NCI-H748 treated with DMSO at 0.1 percent for 48 hours (cell line): ENCODE measurements around the gene DTNA.
A peak's percentile ranks its signal among the peaks of the same experiment; 100 is the strongest.
"Not testable (repeated sequence)": the region's sequence is repeated elsewhere in the genome, so short reads cannot be mapped to it uniquely, and the experiment has no call there.

Experiments
- DNase-seq: peaks from one replicate; lab custom pipeline; 2025; lab: John Stamatoyannopoulos, UW

The DTNA gene

DNA sequence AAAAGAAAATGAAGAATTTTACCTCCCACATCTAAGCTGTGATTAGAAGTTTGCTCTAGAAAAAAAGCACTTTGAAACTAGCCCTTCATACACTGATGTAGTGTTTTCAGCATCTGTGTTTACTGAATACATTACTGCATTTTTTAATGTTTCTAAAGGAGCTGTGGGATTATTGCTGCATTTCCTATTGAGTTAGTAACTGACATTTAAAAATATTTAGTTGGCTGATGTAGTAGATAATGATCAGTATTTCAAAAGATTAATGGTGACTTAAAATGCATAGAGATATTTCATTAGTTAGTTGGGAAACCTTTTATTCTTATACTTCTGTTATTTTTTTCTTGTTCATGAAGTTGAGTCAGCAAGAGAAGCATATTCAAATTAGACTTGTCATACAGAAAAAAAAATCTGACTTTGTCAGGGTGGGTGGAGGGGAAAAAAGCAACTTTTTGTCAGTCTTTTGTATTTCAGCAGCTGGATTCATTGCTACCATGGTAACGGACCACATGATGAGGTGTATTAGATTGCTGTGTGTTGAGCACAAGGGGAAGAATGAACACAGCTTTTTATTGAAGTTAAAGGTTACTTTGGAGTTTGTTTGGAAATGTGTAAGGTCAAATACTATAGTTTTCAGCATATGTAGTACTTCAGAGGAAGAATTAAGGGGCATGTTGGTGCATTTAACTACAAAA is at the start of gene DTNA:
TSS of gene DTNA (plus strand) at position 549 of the 692 bp plus-strand sequence. CDS start 45,679 bp downstream, outside the sequence.
- DNase-seq, result peak; percentile 88

DNA sequence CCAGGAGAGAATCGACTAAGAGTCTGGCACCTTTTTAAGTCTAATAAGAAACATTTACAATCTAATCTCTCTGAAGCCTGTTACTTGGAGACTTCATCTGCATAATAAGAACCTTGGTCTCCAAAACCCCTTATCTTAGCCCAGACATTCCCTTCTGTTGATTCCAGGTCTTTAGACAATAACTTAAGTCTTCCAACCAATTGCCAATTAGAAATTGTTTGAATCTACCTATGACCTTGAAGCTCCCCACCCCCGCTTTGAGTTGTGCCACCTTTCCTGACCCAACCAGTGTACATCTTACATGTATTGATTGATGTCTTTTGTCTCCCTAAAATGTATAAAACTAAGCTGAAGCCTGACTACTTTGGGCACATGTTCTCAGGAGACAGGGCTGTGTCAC is 49.5 kb upstream of the DTNA start:
- no peak for DNase-seq

DNA sequence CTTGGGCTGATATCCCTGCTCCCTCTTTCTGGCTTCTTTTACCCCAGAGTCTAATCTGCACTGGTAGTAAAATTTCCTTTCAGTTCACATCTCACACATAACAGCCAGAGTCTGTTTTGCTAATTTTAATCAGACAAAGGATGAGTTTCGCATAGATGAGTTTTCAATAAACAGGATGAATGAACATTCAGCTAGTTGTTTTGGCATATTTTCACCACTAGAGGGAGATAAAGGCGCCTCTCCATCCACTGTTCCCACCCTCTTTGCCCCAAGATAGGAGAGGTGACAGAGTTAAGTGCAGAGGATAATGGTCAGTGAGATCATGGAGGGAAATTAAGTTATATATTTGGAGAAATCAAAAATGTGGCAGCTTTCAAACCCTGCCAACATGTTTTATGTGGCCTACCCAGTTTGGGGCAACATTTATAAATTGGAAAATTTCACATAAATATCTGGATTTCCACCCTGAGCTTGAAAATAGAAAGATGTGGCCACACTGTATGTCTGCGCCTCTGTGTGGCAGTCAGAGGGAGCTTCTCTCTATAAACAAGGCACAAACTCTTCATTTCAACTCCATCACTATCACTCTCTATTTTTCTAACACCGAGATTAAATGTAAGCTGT is 48.5 kb upstream of the DTNA start:
- peak; percentile 62 for DNase-seq

DNA sequence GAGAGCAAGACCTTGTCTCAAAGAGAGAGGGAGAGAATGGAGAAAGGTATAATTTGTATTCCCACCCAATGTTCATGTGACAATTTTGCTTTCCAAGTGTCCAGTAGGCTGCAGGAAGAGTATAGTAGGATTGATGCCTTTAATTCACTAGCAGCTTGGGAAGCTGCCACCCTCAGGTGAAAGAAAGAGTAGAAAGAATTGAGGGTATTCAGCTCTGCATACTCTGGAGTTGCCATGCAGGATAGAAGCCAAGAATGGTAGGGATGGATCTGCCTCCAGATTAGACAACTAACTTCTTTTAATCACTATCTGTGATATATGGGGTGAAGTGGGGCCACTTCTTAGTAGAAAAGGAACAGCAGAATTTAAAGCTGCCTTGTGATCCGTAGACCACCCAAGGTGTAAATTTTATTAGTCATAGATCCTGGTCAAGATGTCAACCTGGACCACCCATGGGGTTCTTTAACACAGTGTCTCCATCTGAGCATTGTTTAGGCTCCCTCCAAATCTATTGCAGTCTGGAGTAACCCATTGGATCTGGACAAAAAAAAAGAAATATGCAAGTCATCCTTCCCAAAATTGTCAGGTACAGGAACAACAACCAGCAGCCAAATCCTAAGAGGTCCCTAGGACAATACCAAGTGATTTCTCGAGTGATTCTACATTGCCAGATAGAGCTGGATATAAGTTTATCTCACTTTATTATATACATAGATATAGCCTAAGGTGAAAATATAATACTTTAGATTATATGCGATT is 33.1 kb upstream of the DTNA start:
- no peak for DNase-seq

DNA sequence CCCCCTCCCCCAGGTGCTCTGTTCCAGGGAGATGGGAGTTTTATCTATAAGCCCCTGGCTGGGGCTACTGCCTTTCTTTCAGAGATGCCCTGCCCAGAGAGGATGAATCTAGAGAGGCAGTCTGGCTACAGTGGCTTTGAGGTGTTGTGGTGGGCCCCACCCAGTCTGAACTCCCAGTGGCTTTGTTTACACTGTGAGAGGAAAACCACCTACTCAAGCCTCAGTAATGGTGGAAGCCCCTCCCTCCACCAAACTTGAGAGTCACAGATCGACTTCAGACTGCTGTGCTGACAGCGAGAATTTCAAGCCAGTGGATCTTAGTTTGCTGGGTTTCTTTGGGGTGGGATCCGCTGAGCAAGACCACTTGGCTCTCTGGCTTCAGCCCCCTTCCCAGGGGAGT is 20.3 kb upstream of the DTNA start:
- not testable (repeated sequence) for DNase-seq

DNA sequence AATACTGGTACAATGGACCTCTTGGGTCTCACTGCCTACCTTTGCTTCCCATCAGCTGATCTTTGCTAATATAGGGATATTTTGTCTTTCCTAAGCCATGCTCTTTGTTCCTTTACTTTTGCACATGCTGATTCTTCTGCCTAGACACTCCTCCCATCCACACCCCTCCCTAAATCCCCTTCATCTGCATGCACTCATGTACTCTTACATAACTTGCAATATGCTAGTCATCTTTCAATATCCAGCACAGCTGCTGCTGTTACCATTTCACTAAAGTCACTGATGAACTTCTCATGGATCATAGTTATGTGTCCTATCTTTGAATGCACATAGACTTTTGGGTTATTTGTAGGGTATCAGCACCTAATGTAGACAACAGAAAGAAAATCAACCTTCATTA is 18.5 kb upstream of the DTNA start:
- no peak for DNase-seq

DNA sequence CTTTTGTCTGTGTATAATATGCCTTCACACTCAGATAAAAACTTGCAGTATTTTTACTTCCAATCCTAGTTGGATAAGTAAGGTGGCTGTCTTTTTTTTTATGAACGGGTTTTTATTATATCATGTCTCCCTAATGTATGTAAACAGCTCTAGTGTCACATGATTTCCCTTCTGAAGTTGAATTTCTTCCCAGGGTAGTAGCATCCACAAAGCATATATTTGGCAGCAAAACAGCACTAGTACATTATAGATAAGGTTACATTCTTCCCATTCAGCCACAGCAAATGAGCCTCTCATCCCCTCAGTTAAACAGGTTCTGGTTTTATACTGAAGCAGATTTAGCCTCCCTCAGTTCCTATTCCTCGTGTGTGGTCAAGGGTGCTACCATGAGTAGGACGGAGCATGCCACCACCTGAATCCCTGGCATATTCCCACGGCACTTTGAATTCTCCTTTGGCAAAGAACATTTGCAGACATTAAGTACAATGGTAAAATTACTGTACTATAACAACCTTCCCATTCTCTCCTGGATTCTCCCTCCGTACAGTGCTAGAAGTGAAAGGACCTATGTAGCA is 15.4 kb upstream of the DTNA start:
- DNase-seq, result peak; percentile 25

DNA sequence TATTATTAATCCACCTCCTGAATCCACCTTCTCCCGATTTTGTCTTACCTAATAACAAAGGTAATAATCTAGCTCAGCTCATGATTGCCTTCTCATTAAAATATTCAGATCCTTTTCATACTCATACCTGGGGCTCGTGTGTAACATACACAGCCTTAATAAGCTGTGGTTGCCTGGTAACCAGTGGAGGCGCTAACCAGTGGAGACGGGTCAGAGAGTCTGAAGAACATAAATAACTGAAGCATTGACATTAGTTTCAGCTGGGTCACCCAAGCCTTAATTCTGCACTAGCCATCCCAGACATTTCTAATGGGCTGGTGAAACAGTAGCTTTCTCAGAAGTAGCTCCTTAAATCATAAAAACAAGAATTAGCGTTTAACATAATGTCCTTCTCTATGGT is 14.8 kb upstream of the DTNA start:
- peak; percentile 57 for DNase-seq

DNA sequence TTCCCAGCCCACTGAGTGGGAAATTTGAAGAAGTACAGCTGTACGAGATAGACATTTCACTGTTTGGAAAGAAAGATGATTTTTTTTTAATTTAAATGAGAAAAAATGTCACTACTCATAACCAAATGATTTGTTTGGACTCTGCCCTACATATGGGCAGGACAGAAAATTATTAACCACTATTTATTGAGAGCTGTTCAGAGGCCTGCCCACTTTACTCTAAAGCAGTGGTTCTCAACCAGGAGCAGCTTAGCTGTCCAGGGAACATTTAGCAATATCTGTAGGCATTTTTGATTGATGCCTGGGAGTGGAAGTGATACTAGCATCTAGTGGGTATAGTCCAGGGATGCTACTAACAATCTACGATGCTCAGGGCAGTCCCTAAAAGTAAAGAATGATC is 13.4 kb upstream of the DTNA start:
- no peak for DNase-seq

DNA sequence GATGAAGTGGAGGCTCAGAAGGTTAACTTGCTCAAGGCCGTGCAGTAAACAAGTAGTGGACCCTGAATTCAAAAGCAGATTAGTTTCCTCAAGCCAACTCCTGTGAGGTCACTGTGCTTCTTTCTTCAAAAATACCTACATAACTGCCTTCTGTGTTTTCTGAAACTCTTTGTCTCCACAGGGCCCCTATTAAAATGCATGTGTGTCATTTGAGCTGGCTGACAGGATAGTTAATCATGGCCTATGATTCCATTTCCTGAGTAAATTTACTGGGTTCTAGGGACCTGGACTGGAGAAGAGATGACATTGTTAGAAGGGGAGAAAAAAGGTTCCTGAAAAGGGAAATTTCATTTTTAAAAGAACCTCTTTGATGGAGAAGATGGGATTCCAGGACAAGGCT is 12.9 kb upstream of the DTNA start:
- no peak for DNase-seq

DNA sequence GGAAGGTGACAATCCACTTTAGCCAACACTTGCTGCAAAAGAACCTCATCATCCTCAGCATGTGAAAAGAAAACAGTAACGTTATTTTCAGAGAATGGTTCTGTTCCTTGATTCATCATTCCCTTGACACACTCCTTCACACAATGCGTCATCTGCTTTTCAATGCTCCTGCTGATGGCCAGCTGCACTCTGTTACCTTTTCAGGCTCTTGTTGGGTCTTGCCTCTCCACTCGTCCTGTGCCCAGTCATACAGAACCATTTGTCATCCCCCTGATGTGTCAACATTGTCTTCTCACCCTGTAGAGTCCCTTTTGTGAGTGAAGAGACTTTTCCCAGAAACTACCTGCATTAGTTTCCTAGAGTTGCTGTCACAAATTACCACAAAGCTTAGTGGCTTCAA is 12.2 kb upstream of the DTNA start:
- DNase-seq, result no peak

DNA sequence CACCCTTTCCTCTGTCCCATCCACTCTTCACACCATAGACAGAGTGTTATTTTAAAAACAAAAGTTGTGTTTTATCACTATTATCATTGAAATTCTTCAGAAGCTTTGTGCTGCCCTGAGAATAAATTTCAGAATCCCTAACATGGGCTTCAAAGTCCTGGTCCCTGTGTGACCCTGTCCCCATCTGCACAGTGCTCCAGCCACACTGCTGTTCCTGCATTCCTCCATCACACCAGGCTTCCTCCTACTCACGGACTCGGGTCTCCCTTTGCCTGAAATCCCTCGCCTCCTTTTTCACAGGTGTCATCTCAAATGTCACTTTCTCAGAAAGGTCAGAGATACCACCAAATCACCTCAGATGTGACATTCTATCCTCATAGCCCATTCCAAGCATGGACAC is 8.2 kb upstream of the DTNA start:
- no peak for DNase-seq

DNA sequence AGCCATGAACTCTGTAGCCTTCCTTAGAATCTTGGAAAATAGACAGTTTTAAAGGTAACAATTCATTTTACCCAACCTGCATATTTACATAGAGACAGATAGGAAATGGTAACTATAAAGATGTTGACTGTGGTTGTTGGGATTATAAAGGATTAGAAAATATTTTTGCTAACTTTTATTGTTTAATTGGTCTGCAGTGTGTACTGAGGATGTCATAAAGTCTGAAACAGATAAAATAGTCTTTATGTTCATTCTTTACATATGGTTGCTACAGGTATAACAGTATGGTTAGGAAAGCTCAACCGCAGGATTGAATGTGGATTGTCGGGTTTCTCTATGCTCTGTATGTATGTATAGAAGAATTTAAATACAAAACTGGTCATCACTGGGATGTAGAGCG is 7.3 kb upstream of the DTNA start:
- no peak for DNase-seq

DNA sequence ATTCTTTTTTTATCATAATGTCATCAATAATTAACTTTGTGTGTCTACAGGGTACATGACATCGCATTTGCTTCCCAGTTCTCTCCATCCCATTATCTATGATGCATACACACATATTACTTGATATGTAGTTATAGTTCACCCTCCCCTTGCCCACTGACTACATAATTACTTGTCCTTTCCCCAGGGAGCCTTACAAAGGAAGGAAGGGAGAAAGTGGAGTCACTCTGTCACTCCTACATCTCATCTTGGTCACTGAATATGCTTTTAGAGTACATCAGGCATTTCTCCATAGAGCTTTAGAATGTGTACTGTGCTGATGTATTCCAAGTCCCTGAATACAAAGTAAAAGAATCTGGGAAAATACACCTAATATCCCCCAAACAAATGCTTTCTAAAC is 6.0 kb upstream of the DTNA start:
- no peak for DNase-seq

DNA sequence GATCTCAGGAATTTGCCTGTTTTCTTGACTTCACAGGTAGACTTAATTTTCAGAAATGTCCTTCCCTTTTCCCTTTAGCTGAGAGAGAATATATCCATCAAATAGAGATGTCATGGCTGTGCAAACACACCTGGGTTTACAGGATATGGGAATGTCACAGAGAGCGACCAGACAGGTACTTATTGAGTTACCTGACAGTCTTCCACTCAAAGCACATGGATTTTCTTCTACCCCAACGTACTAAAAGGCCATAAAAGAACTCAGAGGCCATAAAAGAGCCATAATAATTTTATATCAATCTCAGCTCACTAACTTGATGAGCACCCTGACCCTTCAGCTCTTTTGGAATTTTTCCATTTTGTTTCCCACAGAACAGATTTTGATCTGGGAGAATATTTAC is 5.3 kb upstream of the DTNA start:
- DNase-seq, result peak; percentile 14

DNA sequence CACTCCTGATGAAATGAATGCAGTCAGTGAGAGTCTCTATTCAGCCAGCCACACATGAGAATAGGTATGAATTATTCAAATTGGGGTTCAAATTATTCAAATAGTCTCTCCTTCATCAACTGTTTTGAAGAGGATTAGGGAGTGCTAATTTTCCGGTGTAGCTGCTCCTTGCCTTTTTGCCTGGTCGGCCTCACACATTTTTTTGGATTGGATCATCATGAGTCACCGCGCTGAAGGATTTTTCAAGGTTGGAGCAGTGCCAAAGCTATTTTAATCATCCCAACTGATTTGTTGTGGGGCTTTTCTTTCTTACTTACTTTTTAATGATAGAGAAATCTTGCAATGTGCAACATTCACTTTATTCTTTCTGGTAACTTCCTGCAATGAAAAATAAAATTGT is 2.4 kb upstream of the DTNA start:
- DNase-seq, result peak; percentile 90

DNA sequence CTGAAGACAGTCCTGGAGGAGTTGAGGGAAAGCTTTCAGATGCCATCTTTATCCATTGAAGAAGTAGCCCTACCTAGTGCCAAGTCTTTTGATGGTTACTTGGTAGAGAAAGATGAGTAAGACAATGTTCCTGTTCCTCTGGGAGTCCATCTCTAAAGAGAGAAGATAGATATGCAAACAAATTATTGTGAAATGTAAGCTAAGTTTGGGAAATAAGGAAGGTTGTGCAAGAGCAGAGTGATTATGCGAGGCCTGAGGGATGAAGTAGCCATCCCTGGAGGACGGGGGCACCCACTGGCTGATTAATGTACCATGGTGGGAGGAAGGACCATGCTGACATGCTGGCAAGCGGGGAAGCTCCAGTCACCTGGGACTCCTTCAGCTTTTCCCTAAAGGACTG is 994 bp upstream of the DTNA start:
- no peak for DNase-seq

DNA sequence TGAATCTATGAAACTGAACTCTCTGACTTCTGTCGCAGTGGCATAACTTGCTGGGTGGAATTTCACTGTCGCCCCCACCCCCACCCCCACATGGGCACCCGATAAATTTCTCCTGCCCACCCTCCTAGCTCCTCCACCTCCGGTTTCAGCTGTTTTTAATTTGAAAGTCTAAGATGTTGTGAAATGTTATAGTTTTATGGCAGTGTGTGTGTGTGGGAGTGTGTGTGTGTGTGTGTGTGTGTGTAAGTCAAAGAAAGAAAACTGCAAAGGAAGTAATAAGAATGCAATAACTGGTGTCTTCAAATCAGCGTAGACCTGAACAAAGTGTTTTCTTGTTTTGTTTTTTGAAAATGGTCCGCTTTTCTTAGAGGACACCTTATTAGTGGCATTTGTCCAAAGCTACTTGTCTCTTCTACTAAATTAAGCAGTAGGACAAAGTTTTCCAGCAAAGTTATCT is 388 bp downstream of the DTNA start:
- peak; percentile 51 for DNase-seq

DNA sequence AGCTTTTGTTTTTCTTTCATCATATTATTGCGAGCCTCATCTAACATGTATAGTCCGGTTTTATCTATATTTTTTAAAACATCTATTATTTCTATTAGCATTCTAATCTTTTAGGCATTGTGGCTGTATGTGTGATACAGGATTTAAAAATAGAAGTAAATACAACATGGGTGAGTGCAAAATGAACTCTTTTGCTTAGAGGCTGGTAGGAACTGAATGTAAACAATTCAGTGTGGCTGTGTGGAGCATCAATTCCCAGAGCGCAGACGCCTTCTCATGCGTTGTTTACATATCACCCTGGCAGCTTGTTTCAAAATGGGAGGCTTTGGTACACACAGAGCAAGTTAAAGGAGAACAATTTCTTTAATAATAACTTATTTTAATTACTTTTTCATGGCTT is 836 bp downstream of the DTNA start:
- peak; percentile 79 for DNase-seq

DNA sequence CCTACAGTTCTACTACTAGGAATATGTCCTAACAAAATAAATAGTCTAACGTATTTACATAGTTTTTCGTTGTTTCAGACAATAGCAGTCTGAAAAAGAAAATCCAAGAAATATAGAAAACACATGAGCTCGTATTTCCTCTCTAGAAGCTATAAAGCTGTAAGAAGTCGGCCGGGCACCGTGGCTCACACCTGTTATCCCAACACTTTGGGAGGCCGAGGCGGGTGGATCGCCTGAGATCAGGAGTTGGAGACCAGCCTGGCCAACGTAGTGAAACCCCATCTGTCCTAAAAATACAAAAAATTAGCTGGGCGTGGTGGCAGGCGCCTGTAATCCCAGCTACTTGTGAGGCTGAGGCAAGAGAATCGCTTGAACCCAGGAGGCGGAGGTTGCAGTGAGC is 6.0 kb downstream of the DTNA start:
- not testable (repeated sequence) for DNase-seq

DNA sequence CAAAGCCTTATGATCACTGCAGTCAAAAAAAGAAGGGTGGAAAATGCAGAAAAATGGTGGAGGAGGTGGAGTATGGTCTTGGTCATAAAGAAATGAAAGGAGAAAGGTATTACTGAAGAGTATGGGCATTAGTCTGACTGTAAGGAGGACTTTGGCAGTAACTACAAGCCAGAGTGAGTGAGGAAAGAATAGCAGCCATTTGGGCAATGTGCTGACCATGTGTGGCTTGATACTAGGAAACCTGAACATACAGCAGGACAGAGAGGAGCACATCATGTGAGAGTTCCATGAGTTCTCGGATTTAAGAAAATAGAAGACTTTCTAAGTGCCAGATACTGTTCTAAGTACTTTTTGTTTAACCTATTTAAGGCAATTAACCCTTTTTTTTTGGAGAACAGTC is 8.5 kb downstream of the DTNA start:
- DNase-seq, result no peak

DNA sequence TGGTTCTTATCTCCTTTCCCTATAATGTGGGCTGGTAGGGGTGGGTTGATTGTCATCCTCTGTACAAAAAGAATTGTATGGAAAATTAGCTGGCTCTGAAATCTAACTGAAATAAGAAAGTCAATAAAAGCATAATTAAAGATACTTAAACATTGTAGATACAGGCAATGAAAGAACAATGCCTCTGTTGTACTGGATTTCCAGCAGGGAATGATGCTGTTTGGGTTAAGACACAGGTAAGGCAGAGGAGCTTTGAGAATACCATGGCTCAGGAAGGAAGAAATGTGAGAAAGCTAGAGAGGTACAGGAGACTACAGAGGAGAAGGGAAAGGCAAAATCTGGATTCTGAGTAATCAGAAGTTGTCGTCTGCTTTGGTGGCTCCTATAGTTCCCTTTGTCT is 10.1 kb downstream of the DTNA start:
- DNase-seq, result no peak

DNA sequence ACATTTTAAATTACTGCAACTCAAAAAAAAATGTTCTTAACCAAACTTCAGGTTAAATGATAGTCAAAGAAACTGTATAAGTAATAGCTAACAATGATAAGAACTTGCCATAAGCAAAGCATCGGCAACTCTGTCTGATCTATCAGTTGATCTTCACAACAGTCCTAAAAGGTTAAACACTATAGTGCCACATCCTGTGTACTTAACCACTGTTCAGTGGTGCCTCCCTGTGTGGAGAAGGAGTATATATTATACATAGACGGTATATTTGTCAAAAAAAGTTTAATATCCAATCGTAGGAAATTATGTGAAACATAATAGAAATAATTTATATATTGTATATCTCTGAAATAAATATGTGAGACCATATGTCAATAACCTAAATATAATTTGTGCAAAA is 13.0 kb downstream of the DTNA start:
- DNase-seq, result no peak
